ENCODE measurements around the gene PIAS2. TPM values are rescaled to one million over a fixed set of nuclear protein-coding genes. Genes with fewer than 3 reads are reported as not detected.

The PIAS2 gene
- total and polyA plus RNA-seq, 9 of the 15 experiments (the other 6 are each of a cell fraction or from before 2014, with no cell fraction given) = 2.9 to 23.9 (median 12.0) TPM

Other genes with a start within 250 kb of the PIAS2 start
- 0.08 TPM in 1 of 2 replicates, not detected in the other for gene ST8SIA5, start 160.5 kb downstream of the PIAS2 start, total RNA-seq (2014; rRNA removed)
- gene ST8SIA5, start 160.5 kb downstream of the PIAS2 start, total RNA-seq (2014; rRNA removed; fragmentation: Illumina TruSeq; extraction: Trizol) = 0.04 and 0.13 TPM in 2 replicates
- 0.26 and 0.33 TPM in 2 replicates for gene ST8SIA5, start 160.5 kb downstream of the PIAS2 start, total RNA-seq (2015; rRNA removed; fragmentation: Illumina TruSeq; extraction: Trizol)
- gene ST8SIA5, start 160.5 kb downstream of the PIAS2 start, total RNA-seq (2021) = not detected in 2 replicates
- gene ST8SIA5, start 160.5 kb downstream of the PIAS2 start, polyA plus RNA-seq (2011; rRNA removed) = 0.03 and 0.05 TPM in 2 replicates
- gene ST8SIA5, start 160.5 kb downstream of the PIAS2 start, polyA plus RNA-seq (2014; fragmentation: Illumina TruSeq; extraction: Trizol) = 0.07 and 0.08 TPM in 2 replicates
- not detected for gene ST8SIA5, start 160.5 kb downstream of the PIAS2 start, polyA plus RNA-seq (2014; fragmentation: Nextera tagmentation; extraction: Ambion mirVana)
- gene ST8SIA5, start 160.5 kb downstream of the PIAS2 start, polyA plus RNA-seq (2014; rRNA removed) = 0.01 TPM in 1 of 2 replicates, not detected in the other
- 0.29 and 0.77 TPM in 2 replicates for gene KATNAL2, start 95 bp upstream of the PIAS2 start, total RNA-seq (2014; rRNA removed)
- 0.36 and 0.51 TPM in 2 replicates for gene KATNAL2, start 95 bp upstream of the PIAS2 start, total RNA-seq (2014; rRNA removed; fragmentation: Illumina TruSeq; extraction: Trizol)
- gene KATNAL2, start 95 bp upstream of the PIAS2 start, total RNA-seq (2015; rRNA removed; fragmentation: Illumina TruSeq; extraction: Trizol) = 0.53 and 1.2 TPM in 2 replicates
- 0.40 and 0.91 TPM in 2 replicates for gene KATNAL2, start 95 bp upstream of the PIAS2 start, total RNA-seq (2021)
- gene KATNAL2, start 95 bp upstream of the PIAS2 start, polyA plus RNA-seq (2011; rRNA removed) = 0.19 and 0.54 TPM in 2 replicates
- 0.15 and 0.25 TPM in 2 replicates for gene KATNAL2, start 95 bp upstream of the PIAS2 start, polyA plus RNA-seq (2014; fragmentation: Illumina TruSeq; extraction: Trizol)
- under 1 TPM; 0.08 to 0.11 TPM for gene KATNAL2, start 95 bp upstream of the PIAS2 start, polyA plus RNA-seq (2014; fragmentation: Nextera tagmentation; extraction: Ambion mirVana)
- gene KATNAL2, start 95 bp upstream of the PIAS2 start, polyA plus RNA-seq (2014; rRNA removed) = 0.47 and 0.48 TPM in 2 replicates
- gene ELOA2, start 118.1 kb upstream of the PIAS2 start, total RNA-seq (2014; rRNA removed) = not detected in 2 replicates
- gene ELOA2, start 118.1 kb upstream of the PIAS2 start, total RNA-seq (2014; rRNA removed; fragmentation: Illumina TruSeq; extraction: Trizol) = not detected in 2 replicates
- gene ELOA2, start 118.1 kb upstream of the PIAS2 start, total RNA-seq (2015; rRNA removed; fragmentation: Illumina TruSeq; extraction: Trizol) = not detected in 2 replicates
- not detected in 2 replicates for gene ELOA2, start 118.1 kb upstream of the PIAS2 start, total RNA-seq (2021)
- gene ELOA2, start 118.1 kb upstream of the PIAS2 start, polyA plus RNA-seq (2011; rRNA removed) = not detected in 2 replicates
- gene ELOA2, start 118.1 kb upstream of the PIAS2 start, polyA plus RNA-seq (2014; fragmentation: Illumina TruSeq; extraction: Trizol) = not detected in 2 replicates
- not detected for gene ELOA2, start 118.1 kb upstream of the PIAS2 start, polyA plus RNA-seq (2014; fragmentation: Nextera tagmentation; extraction: Ambion mirVana)
- not detected in 2 replicates for gene ELOA2, start 118.1 kb upstream of the PIAS2 start, polyA plus RNA-seq (2014; rRNA removed)
- gene HDHD2, start 233.0 kb upstream of the PIAS2 start, total RNA-seq (2014; rRNA removed) = 12.4 and 14.6 TPM in 2 replicates
- 21.5 TPM in 2 replicates for gene HDHD2, start 233.0 kb upstream of the PIAS2 start, total RNA-seq (2014; rRNA removed; fragmentation: Illumina TruSeq; extraction: Trizol)
- 17.0 and 17.5 TPM in 2 replicates for gene HDHD2, start 233.0 kb upstream of the PIAS2 start, total RNA-seq (2015; rRNA removed; fragmentation: Illumina TruSeq; extraction: Trizol)
- gene HDHD2, start 233.0 kb upstream of the PIAS2 start, total RNA-seq (2021) = 24.8 and 25.9 TPM in 2 replicates
- gene HDHD2, start 233.0 kb upstream of the PIAS2 start, polyA plus RNA-seq (2011; rRNA removed) = 16.9 and 22.6 TPM in 2 replicates
- 22.0 and 25.2 TPM in 2 replicates for gene HDHD2, start 233.0 kb upstream of the PIAS2 start, polyA plus RNA-seq (2014; fragmentation: Illumina TruSeq; extraction: Trizol)
- gene HDHD2, start 233.0 kb upstream of the PIAS2 start, polyA plus RNA-seq (2014; fragmentation: Nextera tagmentation; extraction: Ambion mirVana) = 10 to 100 TPM in 1 of 2 experiments, 1 to 10 TPM in 1; 6.8 to 22.8 TPM
- 10.7 and 15.9 TPM in 2 replicates for gene HDHD2, start 233.0 kb upstream of the PIAS2 start, polyA plus RNA-seq (2014; rRNA removed)